Right ventricle myocardium superior (tissue), 1 donor: ENCODE results near the gene MISP3. TPM values are rescaled to one million over a fixed set of nuclear protein-coding genes. Genes with fewer than 3 reads are reported as not detected.
"Not testable (repeated sequence)": the region's sequence is repeated elsewhere in the genome, so short reads cannot be mapped to it uniquely, and the experiment has no call there.

Experiments used
- ATAC-seq: fragments of 200-7000 bp; cut with Tn5 transposase; one replicate; pipeline ENCODE4 v1.9.1; 2020; ENCODE audit warnings: mild to moderate bottlenecking; ENCODE audit not compliant: poor library complexity
- DNase-seq: peaks from one replicate; pipeline ENCODE4 v3.0.0-alpha.2; 2020
- intact Hi-C: fragments of 100-400 bp; cut with DNase I; formaldehyde crosslinking; loops from one replicate; pipeline ENCODE4 v1.11.2; 2022
- long read RNA-seq: library from polyadenylated mRNA; unstranded; transcript quantifications from one replicate; pipeline ENCODE4 v2.0.0, GENCODE V29; 2021
- total RNA-seq: library from RNA; stranded (reverse); fragmentation: NEBNext Ultra II Directional; extraction: Animal tissue kit (Norgen Biotek cat#: 25700); gene quantifications from one replicate; pipeline ENCODE4 v1.2.1, GENCODE V29; 2021
- donor health status: DM: no; HTN: yes; CAD: no; lungs with severe emphysema.

MISP3 gene
- total RNA-seq: 7.9 TPM
- long read RNA-seq, transcript MISP3-202 (3 exons, 1,535 nt): minor isoform, 17 of 61 reads
- long read RNA-seq, transcript MISP3-204 (1 exons, 2,187 nt): major isoform, 22 of 61 reads
- long read RNA-seq, partial matches to known transcripts: 21 of 61 reads
- long read RNA-seq, other reads (novel, unspliced or antisense): 1 of 61 reads

GRCh38 chr19:14072535-14073260 lies at the start of gene MISP3:
MISP3 (plus strand) TSS chr19:14072786; CDS start chr19:14073310, 524 bp downstream.
- intact Hi-C loops: loop anchor here (5.0 to 10.0 kb wide), 2 partner anchors 62 to 190 kb away; partner anchors contain the start of gene ASF1B
- peak; percentile 54 for ATAC-seq
- peak; percentile 72 for DNase-seq

GRCh38 chr19:14023404-14024235 lies 49.0 kb upstream of the MISP3 start:
- ATAC-seq: peak; percentile 73
- peak; percentile 45 for DNase-seq
- intact Hi-C loops: no loop called here

GRCh38 chr19:14026652-14027192 lies 45.9 kb upstream of the MISP3 start:
- ATAC-seq, DNase-seq, intact Hi-C loops: not testable (repeated sequence)

- ATAC-seq: no peak
- intact Hi-C loops: no loop called here
- no peak for DNase-seq
These were observed 44.6 kb upstream of the MISP3 start, which contains the start of gene RLN3 for GRCh38 chr19:14027856-14028450. RLN3 (plus strand) TSS chr19:14028148; CDS start chr19:14028205, 57 bp downstream.

- no peak for ATAC-seq
- DNase-seq: no peak
- intact Hi-C loops: no loop called here
These were observed 43.7 kb upstream of the MISP3 start for GRCh38 chr19:14028901-14029300.

GRCh38 chr19:14030997-14031718 lies 41.4 kb upstream of the MISP3 start:
- DNase-seq: no peak
- intact Hi-C loops: no loop called here
- ATAC-seq: no peak

GRCh38 chr19:14031719-14032480 lies 40.7 kb upstream of the MISP3 start, which contains the start of gene IL27RA:
IL27RA (plus strand) TSS chr19:14031762; CDS start chr19:14031873, 111 bp downstream.
- peak; percentile 81 for DNase-seq
- intact Hi-C loops: no loop called here
- ATAC-seq: peak; percentile 85

GRCh38 chr19:14033946-14034345 lies 38.6 kb upstream of the MISP3 start:
- DNase-seq: no peak
- ATAC-seq: no peak
- intact Hi-C loops: no loop called here

- intact Hi-C loops, DNase-seq, ATAC-seq: not testable (repeated sequence)
These were observed 37.4 kb upstream of the MISP3 start for GRCh38 chr19:14035159-14035558.

GRCh38 chr19:14035706-14036105 lies 36.9 kb upstream of the MISP3 start:
- DNase-seq (no peak), ATAC-seq (no peak)
- intact Hi-C loops: no loop called here

GRCh38 chr19:14039181-14039580 lies 33.4 kb upstream of the MISP3 start:
- intact Hi-C loops: no loop called here
- DNase-seq (no peak), ATAC-seq (no peak)

GRCh38 chr19:14042659-14043608 lies 29.7 kb upstream of the MISP3 start:
- peak; percentile 87 for ATAC-seq
- DNase-seq: peak; percentile 45
- intact Hi-C loops: not testable (repeated sequence)

GRCh38 chr19:14047866-14048265 lies 24.7 kb upstream of the MISP3 start:
- ATAC-seq, DNase-seq, intact Hi-C loops: not testable (repeated sequence)

- DNase-seq: peak; percentile 79
- ATAC-seq: peak; percentile 77
- intact Hi-C loops: no loop called here
These were observed 24.0 kb upstream of the MISP3 start for GRCh38 chr19:14048443-14049153.

GRCh38 chr19:14050512-14050911 lies 22.1 kb upstream of the MISP3 start:
- DNase-seq: no peak
- intact Hi-C loops: no loop called here
- no peak for ATAC-seq
